ENCODE data around the gene ELL. TPM values are rescaled to one million over a fixed set of nuclear protein-coding genes. Genes with fewer than 3 reads are reported as not detected.
A peak's percentile ranks its signal among the peaks of the same experiment; 100 is the strongest.

Gene ELL
- total and polyA plus RNA-seq, 9 of the 15 experiments (the other 6 are each of a cell fraction or from before 2014, with no cell fraction given): 0.24 to 22.5 (median 4.1) TPM

DNA sequence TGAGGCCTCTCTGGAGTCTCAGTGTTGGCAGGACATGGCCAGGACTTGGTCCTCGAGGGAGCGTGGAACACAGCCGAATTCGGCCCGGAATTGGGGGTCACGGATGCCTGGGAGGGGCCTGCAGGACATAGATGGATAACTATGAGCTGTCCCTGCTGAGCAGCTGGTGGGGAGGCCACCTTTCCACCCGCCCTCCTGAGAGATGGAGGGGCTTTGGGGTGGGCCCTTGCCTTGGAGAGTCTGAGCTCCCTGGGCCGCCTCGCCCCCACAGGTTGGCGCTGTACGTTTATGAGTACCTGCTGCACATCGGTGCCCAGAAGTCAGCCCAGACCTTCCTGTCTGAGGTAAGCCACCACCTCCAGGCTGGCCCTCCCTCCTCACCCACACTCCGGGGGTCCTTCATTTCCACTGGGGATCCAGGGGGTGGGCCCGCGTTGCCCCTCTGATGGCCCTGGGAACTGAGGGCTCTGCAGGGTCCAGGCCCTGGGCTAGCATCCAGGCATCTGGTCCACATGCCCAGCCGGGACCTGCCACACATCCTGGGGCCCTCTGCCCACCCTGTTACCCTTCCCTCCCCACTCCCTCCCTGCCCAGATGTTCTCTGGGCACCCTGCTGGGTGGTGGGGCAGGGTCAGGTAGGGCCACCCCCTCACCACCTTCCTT is 94.7 kb downstream of the ELL start:
- no peaks in the 10 kb centered on the region for H3K9me3 ChIP-seq (replicated peaks; ENCODE audit: control insufficient read depth, insufficient read depth, low read depth, low read length)
- peak overlapping the region in 1 of 2 experiments; percentile 68; a peak in 2 of 4 replicates for H3K9ac ChIP-seq (ENCODE audit: insufficient read depth in 1 of 2, low read depth in 2 of 2, low read length in 2 of 2)
- DNase-seq (ENCODE audit: extremely low read depth in 1 of 4, low spot score in 3 of 4) (no peak), FAIRE-seq (no peak), ATAC-seq (no peak)
- H3K27ac ChIP-seq (ENCODE audit: extremely low read depth, low read depth, low read length): no peak overlapping the region
- H3K4me1 ChIP-seq (replicated peaks in 1 of 2; ENCODE audit: control insufficient read depth in 2 of 2, insufficient read depth in 2 of 2, low read length in 2 of 2): peaks cover 34 to 100% of the 10 kb centered on the region in 2 experiments
- peaks cover 73% of the 10 kb centered on the region for H3K36me3 ChIP-seq (ENCODE audit: control insufficient read depth, insufficient read depth, low read length)
- H2AFZ ChIP-seq (ENCODE audit: low read depth, low read length): no peak overlapping the region
- ChIA-PET POLR2A (interaction anchor here (0.5 to 1.0 kb wide), 2 partner anchors 11 to 203 kb away, joined by 3 read pairs; no protein-coding TSS in a partner anchor), CTCF (ENCODE audit: low intra/inter-chr PET ratio) (interaction anchor here (0.5 kb wide), 1 partner anchor 10 kb away, joined by 3 read pairs; no protein-coding TSS in a partner anchor)
- 90% methylated on average over 8 of the region's 16 CpGs for WGBS (ENCODE audit: insufficient coverage, low coverage, missing lambda C conversion rate)
- H3K4me2 ChIP-seq (ENCODE audit: insufficient read depth, low read length): no peak overlapping the region
- in situ Hi-C loops (cut with MboI): no loop called here
- H3K27me3 ChIP-seq (ENCODE audit: control insufficient read depth in 2 of 2, insufficient read depth in 2 of 2, low read length in 2 of 2): no peaks in the 10 kb centered on the region
- peaks cover 13% of the 10 kb centered on the region for H4K20me1 ChIP-seq (replicated peaks; ENCODE audit: control insufficient read depth, insufficient read depth, low read length)
- no peak overlapping the region for H3K4me3 ChIP-seq
- H3K9me1 ChIP-seq (ENCODE audit: control insufficient read depth, insufficient read depth, low read length): no peaks in the 10 kb centered on the region
- peaks cover 73% of the 10 kb centered on the region for H3K79me2 ChIP-seq (ENCODE audit: control insufficient read depth, insufficient read depth, low read length)
- intact Hi-C loops (cut with micrococcal nuclease): no loop called here
- no TSS peak for BruUV-seq (replicated peaks)
- no peak for TF ChIP-seq ZNF507 (tag; conservative IDR thresholded peaks at IDR 0.05)
- peak; percentile 23 for TF ChIP-seq FIP1L1 (IDR thresholded peaks at IDR 0.05; ENCODE audit: low read depth, low read length, poor library complexity, severe bottlenecking)
- TF ChIP-seq POLR2G (IDR thresholded peaks at IDR 0.05; ENCODE audit: low read depth, low read length): peak; percentile 50; the same call in 1 of the 2 replicates
- TF ChIP-seq DIDO1 (tag; IDR thresholded peaks at IDR 0.05; ENCODE audit: low read depth): no peak
- no peak for TF ChIP-seq FOS (IDR thresholded peaks at IDR 0.05; ENCODE audit: extremely low read depth, insufficient read length)
- no peak for TF ChIP-seq CHD7 (IDR thresholded peaks at IDR 0.05; ENCODE audit: low read depth, low read length)
